Suprapubic skin (tissue), 4 donors: ENCODE data around the gene FUT9. TPM values are rescaled to one million over a fixed set of nuclear protein-coding genes. Genes with fewer than 3 reads are reported as not detected.

Experiments
- DNase-seq, 2 donors: peaks; one replicate each; pipeline ENCODE4 v3.0.0-alpha.2; 2019; ENCODE audit warnings: low spot score in 2 of 2
- H3K27ac ChIP-seq: fragments of 200-600 bp; sonication (generic); one replicate; pipeline ENCODE4 v1.5.1; 2019
- H3K27me3 ChIP-seq: fragments of 200-600 bp; sonication (generic); one replicate; pipeline ENCODE4 v1.5.1; 2019
- H3K36me3 ChIP-seq: fragments of 200-600 bp; sonication (generic); one replicate; pipeline ENCODE4 v1.5.1; 2019
- H3K4me1 ChIP-seq: fragments of 200-600 bp; sonication (generic); one replicate; pipeline ENCODE4 v1.5.1; 2019
- H3K4me3 ChIP-seq: fragments of 200-600 bp; sonication (generic); one replicate; pipeline ENCODE4 v1.5.1; 2019; ENCODE audit warnings: mild to moderate bottlenecking
- H3K9me3 ChIP-seq: fragments of 200-600 bp; sonication (generic); one replicate; pipeline ENCODE4 v1.5.1; 2019
- CTCF ChIP-seq, 2 donors: fragments of 200-600 bp in 1 of 2; fragments of 450-650 bp in 1 of 2; sonication (generic) in 1 of 2; IDR thresholded peaks; one replicate each; pipeline ENCODE4 v1.5.1; 2016 to 2019; ENCODE audit warnings: antibody characterized with exemption in 2 of 2, mild to moderate bottlenecking in 1 of 2, moderate library complexity in 1 of 2
- EP300 ChIP-seq: sonication (generic); formaldehyde crosslinking; IDR thresholded peaks from one replicate; pipeline ENCODE4 v1.6.1; 2017; ENCODE audit warnings: antibody characterized with exemption
- POLR2A ChIP-seq, 2 donors: fragments of 450-650 bp; IDR thresholded peaks; one replicate each; pipeline ENCODE4 v1.6.1; 2017; ENCODE audit warnings: antibody characterized with exemption in 2 of 2, mild to moderate bottlenecking in 2 of 2, moderate library complexity in 2 of 2
- POLR2AphosphoS5 ChIP-seq, 3 donors: sonication (generic); formaldehyde crosslinking; IDR thresholded peaks; one replicate each; pipeline ENCODE4 v1.6.1; 2017; ENCODE audit warnings: antibody characterized with exemption in 3 of 3
- WGBS: methylation state at CpG from one replicate; pipeline ENCODE4 v1.1.5; 2018; 5-methylcytosine and 5-hydroxymethylcytosine counted together
- total RNA-seq, 4 donors: library from RNA; depleted of rRNA; stranded (reverse); fragments of >200 nt; gene quantifications; one replicate each; pipeline ENCODE4 v1.1.0, GENCODE V29; 2016

The FUT9 gene
- total RNA-seq, 4 donors from 2014 or later, result 0.13 to 1.4 (median 0.43) TPM

GRCh38 chr6:96086745-96087144 is 71.0 kb downstream of the FUT9 start:
- Histone ChIP-seq H3K9me3 (no peaks in the 10 kb centered on the region), H3K27ac (no peak overlapping the region), H3K36me3 (no peaks in the 10 kb centered on the region), H3K4me1 (no peaks in the 10 kb centered on the region), H3K27me3 (no peaks in the 10 kb centered on the region), H3K4me3 (no peak overlapping the region)
- 80% methylated on average over 3 of the region's 3 CpGs for WGBS
- no peak for TF ChIP-seq POLR2A (IDR thresholded peaks at IDR 0.05)
- TF ChIP-seq CTCF (IDR thresholded peaks at IDR 0.05), result no peak
- TF ChIP-seq EP300, result no peak
- no peak for TF ChIP-seq POLR2AphosphoS5 (IDR thresholded peaks at IDR 0.05)
- DNase-seq, result no peak

DNA sequence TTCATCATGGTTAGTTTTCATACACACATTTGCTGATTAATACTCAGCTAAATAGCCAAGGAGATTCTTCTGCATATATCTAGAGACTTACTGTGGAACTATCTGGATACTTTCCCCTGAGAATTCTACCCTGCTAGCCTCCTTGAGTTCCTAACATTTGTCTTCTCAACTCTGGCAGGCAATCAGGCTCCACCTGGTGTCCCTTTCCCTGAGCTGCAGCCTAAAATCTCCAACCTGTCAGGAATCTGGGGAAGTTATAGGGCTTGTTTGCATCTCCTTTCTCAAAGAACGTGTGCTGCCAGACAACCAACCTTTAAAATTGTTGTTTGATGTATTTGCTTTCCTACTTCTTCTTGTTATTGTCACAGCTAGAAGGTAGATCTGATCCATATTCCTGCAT is 73.4 kb downstream of the FUT9 start:
- DNase-seq, result no peak
- TF ChIP-seq POLR2A (IDR thresholded peaks at IDR 0.05), result no peak
- TF ChIP-seq CTCF (IDR thresholded peaks at IDR 0.05), result no peak
- TF ChIP-seq POLR2AphosphoS5 (IDR thresholded peaks at IDR 0.05), result no peak
- no peak for TF ChIP-seq EP300
- Histone ChIP-seq H3K4me1 (no peaks in the 10 kb centered on the region), H3K27me3 (no peaks in the 10 kb centered on the region), H3K27ac (no peak overlapping the region), H3K4me3 (no peak overlapping the region), H3K36me3 (no peaks in the 10 kb centered on the region), H3K9me3 (no peaks in the 10 kb centered on the region)
- WGBS, result 42% methylated on average over 1 of the region's 1 CpG

GRCh38 chr6:96094077-96094476 is 78.3 kb downstream of the FUT9 start:
- Histone ChIP-seq H3K27me3 (no peaks in the 10 kb centered on the region), H3K27ac (no peak overlapping the region), H3K4me1 (no peaks in the 10 kb centered on the region), H3K36me3 (no peaks in the 10 kb centered on the region), H3K9me3 (no peaks in the 10 kb centered on the region), H3K4me3 (no peak overlapping the region)
- no peak for DNase-seq
- WGBS, result 85% methylated on average over 1 of the region's 1 CpG
- TF ChIP-seq CTCF (IDR thresholded peaks at IDR 0.05), result no peak
- no peak for TF ChIP-seq POLR2A (IDR thresholded peaks at IDR 0.05)
- no peak for TF ChIP-seq POLR2AphosphoS5 (IDR thresholded peaks at IDR 0.05)
- no peak for TF ChIP-seq EP300

DNA sequence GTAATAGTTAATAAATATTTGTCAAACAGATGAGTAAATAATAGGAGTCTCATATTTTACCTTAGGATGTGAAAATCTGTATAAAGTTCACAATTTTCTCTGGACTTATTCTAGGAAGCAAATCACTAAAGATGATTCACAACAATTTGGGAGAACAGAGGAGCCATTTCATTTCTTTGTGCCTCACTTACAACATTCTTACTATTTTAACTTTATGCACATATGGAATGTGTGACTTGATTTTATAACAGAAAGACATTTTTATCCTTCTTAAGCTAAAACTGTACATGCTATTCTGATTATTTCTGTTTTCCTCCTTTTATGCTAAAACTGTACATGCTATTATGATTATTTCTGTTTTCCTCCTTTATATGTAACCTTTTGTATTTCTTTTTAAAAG is 83.3 kb downstream of the FUT9 start:
- no peak for DNase-seq
- H3K27ac ChIP-seq, result no peak overlapping the region
- no peaks in the 10 kb centered on the region for H3K9me3 ChIP-seq
- H3K27me3 ChIP-seq, result no peaks in the 10 kb centered on the region
- TF ChIP-seq POLR2A (IDR thresholded peaks at IDR 0.05) (no peak), CTCF (IDR thresholded peaks at IDR 0.05) (no peak), EP300 (no peak), POLR2AphosphoS5 (IDR thresholded peaks at IDR 0.05) (no peak)
- no peaks in the 10 kb centered on the region for H3K36me3 ChIP-seq
- H3K4me1 ChIP-seq, result no peaks in the 10 kb centered on the region
- H3K4me3 ChIP-seq, result no peak overlapping the region

DNA sequence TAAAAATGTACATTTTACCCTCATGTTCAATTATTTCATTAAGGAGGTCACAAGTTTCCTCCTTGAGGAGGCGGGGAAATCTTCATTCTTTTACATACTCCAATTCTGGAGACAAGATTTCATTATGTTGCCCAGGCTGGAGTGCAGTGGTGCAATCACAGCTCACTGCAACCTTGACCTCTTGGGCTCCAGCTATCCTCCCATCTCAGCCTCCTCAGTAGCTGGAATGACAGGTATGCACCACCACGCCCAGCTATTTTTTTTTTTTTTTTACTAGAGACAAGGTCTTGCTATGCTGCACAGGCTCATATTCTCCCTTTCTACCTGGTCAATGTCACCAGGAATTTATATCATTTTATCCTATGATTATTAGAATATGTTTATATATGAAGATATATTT is 85.8 kb downstream of the FUT9 start:
- H3K27me3 ChIP-seq, result no peaks in the 10 kb centered on the region
- DNase-seq, result no peak
- H3K4me3 ChIP-seq, result no peak overlapping the region
- no peak for TF ChIP-seq POLR2A (IDR thresholded peaks at IDR 0.05)
- TF ChIP-seq POLR2AphosphoS5 (IDR thresholded peaks at IDR 0.05), result no peak
- TF ChIP-seq CTCF (IDR thresholded peaks at IDR 0.05), result no peak
- no peak for TF ChIP-seq EP300
- WGBS, result 78% methylated on average over 2 of the region's 2 CpGs
- H3K4me1 ChIP-seq, result no peaks in the 10 kb centered on the region
- H3K9me3 ChIP-seq, result no peaks in the 10 kb centered on the region
- no peak overlapping the region for H3K27ac ChIP-seq
- no peaks in the 10 kb centered on the region for H3K36me3 ChIP-seq
